ENCODE data around the gene GABRG3.

Gene GABRG3

GRCh38 chr15:27042230-27042629 lies 71.2 kb downstream of the GABRG3 start:
- no peak for DNase-seq (ENCODE audit: low spot score)
- in situ Hi-C loops (cut with MboI; ENCODE audit: low pct_unique_long_range_greater_than_20kb, low sequenced_read_pairs, unreplicated experiment) = no loop called here
- no peak for TF ChIP-seq CTCF (IDR thresholded peaks at IDR 0.05; ENCODE audit: extremely low read depth, insufficient read depth, missing control alignments)

GRCh38 chr15:27042646-27043045 lies 71.7 kb downstream of the GABRG3 start:
- TF ChIP-seq CTCF (IDR thresholded peaks at IDR 0.05; ENCODE audit: extremely low read depth, insufficient read depth, missing control alignments) = no peak
- no peak for DNase-seq (ENCODE audit: low spot score)
- in situ Hi-C loops (cut with MboI; ENCODE audit: low pct_unique_long_range_greater_than_20kb, low sequenced_read_pairs, unreplicated experiment) = no loop called here

DNA sequence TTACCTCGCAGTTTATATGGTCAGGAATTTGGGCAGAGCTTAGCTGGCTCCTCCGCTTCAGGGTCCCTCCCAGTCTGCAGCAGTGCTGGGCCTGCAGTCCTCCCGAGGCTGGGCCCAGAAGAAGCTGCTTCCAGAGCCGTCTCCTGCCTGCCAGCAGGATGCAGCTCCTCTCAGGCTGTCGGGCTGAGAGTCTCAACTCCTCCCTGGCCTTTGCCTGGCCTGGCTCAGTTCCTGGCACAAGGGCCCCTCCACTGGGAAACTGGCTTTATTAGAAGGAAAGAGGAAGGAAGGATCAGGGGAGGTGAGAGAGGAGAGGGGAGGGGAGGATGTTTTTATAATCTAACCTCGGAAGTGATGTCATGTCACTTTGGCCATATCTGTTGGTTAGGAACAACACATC lies 72.8 kb downstream of the GABRG3 start:
- in situ Hi-C loops (cut with MboI; ENCODE audit: low pct_unique_long_range_greater_than_20kb, low sequenced_read_pairs, unreplicated experiment) = no loop called here
- DNase-seq (ENCODE audit: low spot score) = no peak
- TF ChIP-seq CTCF (IDR thresholded peaks at IDR 0.05; ENCODE audit: extremely low read depth, insufficient read depth, missing control alignments) = no peak

DNA sequence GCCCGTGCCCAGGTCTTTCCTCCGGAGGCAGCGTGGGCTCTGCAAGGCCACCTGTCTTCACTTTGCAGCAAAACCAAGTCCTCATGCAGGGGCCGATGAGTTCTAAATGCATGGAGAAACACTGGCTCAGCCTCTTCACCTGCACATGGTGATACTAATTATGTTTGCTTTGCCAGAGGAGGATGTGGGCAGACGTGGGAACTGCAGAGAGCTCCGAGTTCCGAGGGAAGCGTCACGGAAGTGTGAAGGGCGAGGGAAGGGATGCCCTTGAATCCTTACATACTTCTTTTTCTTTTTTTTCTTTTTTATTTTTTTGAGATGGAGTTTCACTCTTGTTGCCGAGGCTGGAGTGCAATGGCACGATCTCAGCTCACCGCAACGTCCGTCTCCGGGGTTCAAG lies 74.8 kb downstream of the GABRG3 start:
- DNase-seq (ENCODE audit: low spot score) = no peak
- TF ChIP-seq CTCF (IDR thresholded peaks at IDR 0.05; ENCODE audit: extremely low read depth, insufficient read depth, missing control alignments) = no peak
- in situ Hi-C loops (cut with MboI; ENCODE audit: low pct_unique_long_range_greater_than_20kb, low sequenced_read_pairs, unreplicated experiment) = no loop called here

- no peak for TF ChIP-seq CTCF (IDR thresholded peaks at IDR 0.05; ENCODE audit: extremely low read depth, insufficient read depth, missing control alignments)
- in situ Hi-C loops (cut with MboI; ENCODE audit: low pct_unique_long_range_greater_than_20kb, low sequenced_read_pairs, unreplicated experiment) = no loop called here
- DNase-seq (ENCODE audit: low spot score) = no peak
Observed at GRCh38 chr15:27046880-27047279, 75.9 kb downstream of the GABRG3 start.

GRCh38 chr15:27050163-27050562 lies 79.2 kb downstream of the GABRG3 start:
- in situ Hi-C loops (cut with MboI; ENCODE audit: low pct_unique_long_range_greater_than_20kb, low sequenced_read_pairs, unreplicated experiment) = no loop called here
- no peak for TF ChIP-seq CTCF (IDR thresholded peaks at IDR 0.05; ENCODE audit: extremely low read depth, insufficient read depth, missing control alignments)
- DNase-seq (ENCODE audit: low spot score) = no peak

DNA sequence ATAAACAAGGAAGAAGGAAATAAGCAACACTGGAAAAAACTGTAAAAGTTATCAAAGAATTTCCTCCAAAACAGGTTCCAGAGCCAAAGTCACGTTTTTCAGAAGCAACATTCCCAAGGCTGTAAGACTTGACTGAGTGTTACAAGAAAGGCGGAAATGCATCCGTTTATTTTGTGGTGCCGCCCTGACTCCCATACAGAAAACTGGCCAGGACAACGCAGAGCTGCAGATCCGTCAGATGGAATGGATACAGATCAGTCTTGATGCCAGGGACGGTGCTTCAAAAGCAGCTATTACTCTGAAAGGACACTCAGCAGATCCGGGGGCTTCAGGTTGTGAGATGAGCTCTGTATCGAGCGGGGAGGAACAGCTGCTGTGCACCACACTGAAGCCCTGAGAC lies 83.4 kb downstream of the GABRG3 start:
- in situ Hi-C loops (cut with MboI; ENCODE audit: low pct_unique_long_range_greater_than_20kb, low sequenced_read_pairs, unreplicated experiment) = no loop called here
- no peak for DNase-seq (ENCODE audit: low spot score)
- TF ChIP-seq CTCF (IDR thresholded peaks at IDR 0.05; ENCODE audit: extremely low read depth, insufficient read depth, missing control alignments) = no peak
